SKM-1 (cell line): ENCODE data around the gene LOXL3.
"Not testable (repeated sequence)": the region's sequence is repeated elsewhere in the genome, so short reads cannot be mapped to it uniquely, and the experiment has no call there.

ENCODE experiments used
- DNase-seq: peaks from one replicate; lab custom pipeline; 2025; ENCODE audit not compliant: unreplicated experiment; lab: John Stamatoyannopoulos, UW

Gene LOXL3

DNA sequence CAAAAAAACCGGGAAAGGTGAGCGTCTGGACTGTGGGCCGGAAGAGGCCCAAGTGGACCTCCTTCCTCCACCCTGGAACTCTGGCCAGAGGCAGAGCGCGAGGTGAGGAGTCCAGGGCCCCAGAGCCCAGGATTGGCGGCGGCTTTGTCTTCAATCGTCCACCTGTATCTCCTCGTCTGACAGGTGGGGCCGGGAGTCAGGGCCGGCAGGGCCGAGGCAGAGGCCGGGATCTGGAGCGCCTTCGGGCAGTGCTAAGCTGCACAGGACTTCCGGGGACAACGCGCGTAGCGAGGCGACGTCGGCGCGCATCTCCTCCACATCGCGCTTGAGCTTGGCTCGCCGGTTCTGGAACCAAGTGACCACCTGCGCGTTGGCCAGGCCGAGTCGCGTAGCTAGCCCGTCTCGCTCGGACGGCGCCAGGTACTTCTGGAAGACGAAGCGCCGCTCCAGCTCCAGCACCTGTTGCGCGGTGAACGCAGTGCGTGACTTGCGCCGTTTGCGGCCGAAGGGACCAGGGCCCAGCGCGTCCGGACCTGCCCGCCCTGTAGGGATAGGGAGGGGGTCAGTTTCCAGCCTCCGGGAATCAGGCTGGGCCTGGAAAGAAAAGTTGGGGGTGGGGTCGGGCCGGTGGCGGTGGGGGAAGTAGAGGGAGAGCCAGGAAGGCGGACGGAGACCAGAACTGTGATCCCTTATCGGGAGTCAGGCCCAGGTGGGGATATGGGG, 55.8 kb downstream of the LOXL3 start:
- no peak for DNase-seq

DNA sequence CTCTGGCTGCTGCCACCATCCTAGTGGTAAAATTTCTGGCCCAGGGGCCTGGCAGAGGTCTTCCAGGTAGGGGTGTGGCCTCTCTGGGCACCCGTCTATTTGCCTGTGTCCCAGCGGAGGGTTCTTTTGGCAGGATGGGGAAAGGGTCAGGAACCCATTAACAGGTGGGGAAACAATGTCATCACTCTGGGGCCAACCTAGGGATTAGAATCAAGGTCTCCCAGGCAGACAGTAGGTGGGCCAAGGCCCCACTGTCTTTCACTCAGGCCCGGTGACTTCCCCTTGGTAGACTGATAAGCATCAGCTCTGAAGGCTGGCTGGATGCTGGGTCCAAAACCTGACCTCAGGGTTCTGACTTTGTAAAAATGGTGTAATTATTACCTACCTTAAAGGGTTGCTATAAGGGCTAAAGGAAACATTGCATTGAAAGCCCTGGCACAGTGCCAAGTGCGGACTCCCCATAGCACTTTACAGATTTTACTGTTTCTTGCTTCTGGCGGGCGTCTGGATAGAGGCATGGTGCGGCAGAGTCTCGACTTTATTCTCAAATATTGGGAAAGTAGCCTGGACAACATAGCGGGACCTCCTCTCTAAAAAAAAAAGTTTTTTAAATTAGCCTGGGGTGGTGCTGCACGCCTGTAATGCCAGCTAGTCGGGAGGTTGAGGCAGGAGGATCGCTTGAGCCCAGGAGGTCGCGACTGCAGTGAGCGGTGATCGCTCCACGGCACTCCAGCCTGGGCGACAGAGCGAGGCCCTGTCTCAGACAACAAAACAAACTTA, 56.6 kb downstream of the LOXL3 start:
- DNase-seq = no peak

DNA sequence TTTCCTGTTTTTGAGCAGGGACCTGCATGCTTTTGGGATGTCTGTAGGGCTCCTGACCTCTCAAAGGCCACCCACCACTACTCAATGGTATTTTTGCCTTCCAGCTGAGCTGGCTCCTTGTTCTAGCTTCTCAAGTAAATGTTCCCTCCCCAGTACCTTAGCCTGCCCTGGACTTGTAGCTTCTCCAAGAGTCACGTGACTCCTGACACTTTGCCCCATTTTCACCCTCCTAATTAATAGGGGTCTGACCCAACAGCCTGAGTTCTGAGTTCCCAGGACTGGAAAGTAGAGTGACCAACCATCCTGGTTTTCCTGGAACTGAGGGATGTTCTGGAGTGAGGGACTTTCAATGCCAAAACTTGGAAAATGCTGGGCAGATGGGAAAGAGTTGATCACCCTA, 58.3 kb downstream of the LOXL3 start:
- DNase-seq = no peak

DNA sequence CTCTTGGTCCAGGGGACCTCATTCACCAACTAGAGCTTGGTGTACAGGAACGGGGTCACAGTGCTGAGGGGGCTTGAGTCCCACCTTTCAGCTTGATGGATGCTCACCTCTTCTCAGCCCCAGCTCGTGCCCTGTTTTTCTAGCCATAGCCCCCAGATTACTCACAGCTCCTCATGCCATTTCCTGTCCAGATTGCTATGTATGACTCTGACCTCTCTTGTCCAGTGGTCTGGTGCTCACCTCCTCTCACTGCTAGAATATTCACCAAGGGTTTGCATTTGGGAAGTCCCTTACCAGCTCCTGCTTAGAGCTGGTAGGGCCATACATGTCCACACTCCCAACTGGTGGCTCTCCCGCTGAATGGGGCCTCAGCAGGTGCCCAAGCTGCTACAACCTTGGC, 60.2 kb downstream of the LOXL3 start:
- no peak for DNase-seq

- no peak for DNase-seq
Measured at GRCh38 chr2:74491648-74492544, 61.8 kb downstream of the LOXL3 start.

- DNase-seq = no peak
Measured at GRCh38 chr2:74489906-74490305, 63.8 kb downstream of the LOXL3 start.

GRCh38 chr2:74488643-74489481, 64.9 kb downstream of the LOXL3 start:
- no peak for DNase-seq

GRCh38 chr2:74486141-74486540, 67.6 kb downstream of the LOXL3 start:
- DNase-seq = no peak

- DNase-seq = not testable (repeated sequence)
Measured at GRCh38 chr2:74483675-74484164, 70.0 kb downstream of the LOXL3 start.

DNA sequence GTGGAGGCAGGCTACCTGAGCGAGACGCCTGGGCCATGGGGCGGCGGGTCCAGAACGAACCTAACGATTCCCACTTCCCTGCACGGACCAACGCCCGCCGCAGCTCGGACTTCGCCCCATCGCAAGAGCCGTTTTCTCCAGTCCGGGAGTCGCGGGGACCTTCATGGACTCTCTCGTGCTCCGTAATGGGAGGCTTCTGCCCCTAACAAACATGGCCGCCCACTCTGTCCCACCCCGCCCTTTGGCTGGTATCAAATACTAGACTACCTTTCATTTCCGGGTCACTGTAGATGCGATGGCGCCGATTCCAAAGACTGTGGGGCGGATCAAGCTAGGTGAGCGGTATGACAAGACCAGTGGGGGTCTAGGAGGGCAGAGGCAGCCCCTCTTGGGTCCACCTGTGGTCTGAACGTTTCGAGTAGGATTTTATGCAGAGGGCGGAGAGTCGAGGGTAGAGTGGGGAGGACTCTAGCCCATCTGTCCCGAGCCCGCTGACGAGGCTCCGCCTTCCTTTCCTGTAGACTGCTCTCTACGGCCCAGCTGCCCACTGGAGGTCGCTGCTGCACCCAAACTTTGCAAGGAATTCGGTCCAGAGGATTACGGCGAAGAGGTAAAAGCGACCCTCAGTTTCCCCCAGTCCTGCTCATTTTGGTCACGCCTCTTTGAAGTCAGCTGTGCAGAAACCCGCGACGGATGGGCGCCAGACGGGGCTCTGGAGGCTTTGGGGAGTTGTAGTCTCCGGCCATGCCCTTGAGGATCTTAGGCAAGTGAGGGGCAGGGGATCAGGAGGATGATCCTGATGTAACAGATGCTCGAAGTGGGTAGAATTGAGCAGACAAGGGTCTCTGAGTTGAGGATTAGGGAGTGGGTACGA, 70.7 kb downstream of the LOXL3 start, which contains the start of the genes CCDC142 and TTC31:
CCDC142 (minus strand) TSS at position 198 of the 874 bp plus-strand sequence; CDS start at position 37, 161 bp downstream.
TTC31 (plus strand) TSS at position 281 of the 874 bp plus-strand sequence; CDS start at position 296, 15 bp downstream.
- DNase-seq = peak; percentile 93
